Measurements from ENCODE around the gene NIBAN1. TPM values are rescaled to one million over a fixed set of nuclear protein-coding genes. Genes with fewer than 3 reads are reported as not detected.

The NIBAN1 gene
- total and polyA plus RNA-seq, 2 donors (not counting 3 experiments of a cell fraction or from before 2014, with no cell fraction given) = 0.23 to 2.8 TPM

GRCh38 chr1:184929711-184930202 lies 44.6 kb downstream of the NIBAN1 start:
- FAIRE-seq (no peak), DNase-seq (ENCODE audit: low read depth, low spot score) (no peak)
- H2AFZ ChIP-seq (ENCODE audit: low read depth, low read length) = no peak overlapping the region
- H3K79me2 ChIP-seq (ENCODE audit: control insufficient read depth, insufficient read depth, low read length) = no peaks in the 10 kb centered on the region
- no TSS peak for BruUV-seq (replicated peaks)
- ChIA-PET CTCF (no interaction called here), POLR2A (no interaction called here)
- dilution Hi-C loops (cut with MboI; ENCODE audit: extremely low pct_ligation_motif_present, low sequenced_read_pairs) = no loop called here
- H3K9me1 ChIP-seq (replicated peaks; ENCODE audit: control insufficient read depth, extremely low read depth, insufficient read depth, low read length) = no peaks in the 10 kb centered on the region
- no peak overlapping the region for H3K27ac ChIP-seq (ENCODE audit: insufficient read depth, low read depth, low read length)
- TF ChIP-seq CTCF (IDR thresholded peaks at IDR 0.05; ENCODE audit: extremely low read depth in 1 of 2, insufficient read depth in 1 of 2, low read depth in 1 of 2, low read length in 2 of 2) (no peak), MYC (IDR thresholded peaks at IDR 0.05; ENCODE audit: low read depth, low read length) (no peak), GATA2 (IDR thresholded peaks at IDR 0.05; ENCODE audit: insufficient read depth, insufficient read length, low read depth, low read length) (no peak), JUN (IDR thresholded peaks at IDR 0.05; ENCODE audit: borderline replicate concordance, insufficient read depth, insufficient read length, low read depth) (no peak), POLR2AphosphoS5 (IDR thresholded peaks at IDR 0.05; ENCODE audit: insufficient read depth, low read depth, low read length) (no peak), EZH2 (IDR thresholded peaks at IDR 0.05; ENCODE audit: borderline replicate concordance, low read depth, low read length, severe bottlenecking) (no peak), FOS (IDR thresholded peaks at IDR 0.05; ENCODE audit: borderline replicate concordance, insufficient read depth, low read length) (no peak), POLR2A (IDR thresholded peaks at IDR 0.05; ENCODE audit: low read depth, low read length) (no peak), MAX (IDR thresholded peaks at IDR 0.05; ENCODE audit: insufficient read depth, insufficient read length) (no peak)
- no peaks in the 10 kb centered on the region for H3K27me3 ChIP-seq (ENCODE audit: control insufficient read depth in 2 of 2, insufficient read depth in 2 of 2, low read length in 2 of 2)
- H4K20me1 ChIP-seq (replicated peaks; ENCODE audit: control insufficient read depth, extremely low read depth, insufficient read depth, low read length) = no peaks in the 10 kb centered on the region
- intact Hi-C loops (cut with micrococcal nuclease) = no loop called here
- no peaks in the 10 kb centered on the region for H3K36me3 ChIP-seq (ENCODE audit: control insufficient read depth in 2 of 2, extremely low read depth in 1 of 2, insufficient read depth in 2 of 2, low read length in 2 of 2)
- H3K9ac ChIP-seq (replicated peaks; ENCODE audit: extremely low read depth, insufficient read depth, low read length) = no peak overlapping the region
- H3K4me3 ChIP-seq (replicated peaks in 1 of 3; ENCODE audit: insufficient read depth in 1 of 3, low read depth in 1 of 3, low read length in 3 of 3) = no peak overlapping the region
- H3K4me2 ChIP-seq (ENCODE audit: insufficient read depth, low read length) = no peak overlapping the region
- H3K9me3 ChIP-seq (replicated peaks; ENCODE audit: control insufficient read depth, insufficient read depth, low read length) = no peaks in the 10 kb centered on the region
- no peaks in the 10 kb centered on the region for H3K4me1 ChIP-seq (ENCODE audit: control insufficient read depth, extremely low read depth, insufficient read depth, low read length)

Measured in endothelial cell of umbilical vein (primary cell).